ENCODE results near the gene IDUA.
"Not testable (repeated sequence)": the region's sequence is repeated elsewhere in the genome, so short reads cannot be mapped to it uniquely, and the experiment has no call there.

The IDUA gene

GRCh38 chr4:967113-968104, 19.4 kb upstream of the IDUA start:
- no peak for DNase-seq

GRCh38 chr4:968221-968620, 18.6 kb upstream of the IDUA start:
- no peak for DNase-seq

- DNase-seq, result no peak
These were observed 18.0 kb upstream of the IDUA start for GRCh38 chr4:968621-969394.

- DNase-seq, result no peak
These were observed 16.6 kb upstream of the IDUA start for GRCh38 chr4:970046-970745.

GRCh38 chr4:970854-971520, 15.9 kb upstream of the IDUA start:
- no peak for DNase-seq

- no peak for DNase-seq
These were observed 15.0 kb upstream of the IDUA start for GRCh38 chr4:971666-972500.

GRCh38 chr4:972651-973424, 14.0 kb upstream of the IDUA start:
- DNase-seq, result no peak

- DNase-seq, result peak; percentile 12 to 64
These were observed 13.1 kb upstream of the IDUA start, which contains the start of gene DGKQ for GRCh38 chr4:973431-974397. Gene DGKQ, minus strand, starts transcription at chr4:973569. Its CDS starts 87 bp downstream, at chr4:973482.

- no peak for DNase-seq
These were observed 12.2 kb upstream of the IDUA start for GRCh38 chr4:974668-975067.

- not testable (repeated sequence) for DNase-seq
These were observed 10.8 kb upstream of the IDUA start for GRCh38 chr4:976016-976415.

- DNase-seq, result no peak
These were observed 7.7 kb upstream of the IDUA start for GRCh38 chr4:978957-979701.

GRCh38 chr4:982291-982690, 4.6 kb upstream of the IDUA start:
- no peak for DNase-seq

GRCh38 chr4:982814-983213, 4.0 kb upstream of the IDUA start:
- no peak for DNase-seq

- no peak for DNase-seq
These were observed 2.3 kb upstream of the IDUA start for GRCh38 chr4:984336-985054.

- DNase-seq, result peak in 1 of 2 experiments; percentile 18
These were observed 1.6 kb upstream of the IDUA start for GRCh38 chr4:985123-985830.

GRCh38 chr4:986428-986878, 391 bp upstream of the IDUA start:
- no peak for DNase-seq

Data from SW 1271 (cell line).